Retinal pigment epithelial cell (primary cell): ENCODE data around the gene PHF8.

ENCODE experiments used
- DNase-seq: peaks from one replicate; pipeline ENCODE4 v3.0.0-alpha.2; 2010; ENCODE audit warnings: low read depth
- H3K4me3 ChIP-seq: 2 replicates; pipeline ENCODE4 v1.5.1; 2011; ENCODE audit warnings: mild to moderate bottlenecking, low read length, control low read depth, moderate library complexity
- CTCF ChIP-seq: conservative IDR thresholded peaks from 2 replicates; pipeline ENCODE4 v1.5.1; 2011; ENCODE audit warnings: low read depth, low read length, control low read depth, inconsistent platforms

PHF8 gene

DNA sequence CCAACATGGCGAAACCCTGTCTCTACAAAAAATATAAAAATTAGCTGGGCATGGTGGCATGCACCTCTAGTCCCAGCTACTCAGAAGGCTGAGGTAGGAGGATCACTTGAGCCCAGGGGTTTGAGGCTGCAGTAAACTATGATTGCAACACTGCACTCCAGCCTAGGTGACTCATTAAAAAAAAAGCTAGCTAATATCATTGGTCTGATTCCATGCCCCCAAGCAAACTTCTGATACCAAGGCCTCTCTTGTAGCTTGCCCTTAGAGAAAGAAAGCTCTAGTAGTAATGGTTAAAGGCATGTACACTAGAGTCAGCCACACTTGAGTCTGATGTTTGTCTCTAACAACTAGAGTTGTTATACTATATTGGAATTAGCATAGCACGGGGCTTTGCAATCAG, 32.6 kb upstream of the PHF8 start:
- DNase-seq: no peak
- H3K4me3 ChIP-seq: no peak overlapping the region
- no peak for TF ChIP-seq CTCF

DNA sequence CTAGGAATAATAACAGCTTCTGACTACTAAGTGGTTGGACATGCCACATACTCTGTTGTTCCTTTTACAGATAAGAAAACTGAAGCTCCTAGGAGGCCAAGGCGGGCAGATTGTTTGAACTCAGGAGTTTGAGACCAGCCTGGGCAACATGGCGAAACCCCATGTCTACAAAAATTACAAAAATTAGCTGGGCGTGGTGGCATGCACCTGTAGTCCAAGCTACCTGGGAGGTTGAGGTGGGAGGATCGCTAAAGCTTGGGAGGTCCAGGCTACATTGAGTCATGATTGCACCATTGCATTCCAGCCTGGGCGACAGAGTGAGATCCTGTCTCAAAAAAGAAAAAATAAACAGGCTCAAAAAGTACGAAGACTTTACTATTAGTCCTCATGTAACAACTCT, 30.6 kb upstream of the PHF8 start:
- TF ChIP-seq CTCF: no peak
- no peak for DNase-seq
- no peak overlapping the region for H3K4me3 ChIP-seq

DNA sequence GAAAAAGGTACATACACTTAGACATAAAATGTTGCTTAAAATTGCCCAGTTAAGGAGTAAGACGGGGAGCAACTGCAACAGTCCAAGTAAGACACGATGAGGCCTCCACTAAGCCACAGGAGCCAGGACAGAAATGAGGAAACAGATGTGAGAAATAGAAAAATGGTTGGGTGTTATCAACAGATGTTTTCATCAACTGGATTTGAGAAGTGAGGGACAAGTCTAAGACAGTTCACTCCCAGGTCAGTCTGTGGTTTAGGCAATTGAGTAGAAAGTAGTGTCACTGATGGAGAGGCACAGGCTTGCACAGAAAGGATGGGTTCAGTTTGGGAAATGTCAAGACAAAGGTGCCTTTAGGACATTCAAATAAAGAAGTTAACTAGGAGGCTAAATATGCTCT, 23.5 kb upstream of the PHF8 start:
- no peak for DNase-seq
- no peak overlapping the region for H3K4me3 ChIP-seq
- TF ChIP-seq CTCF: no peak

GRCh38 chrX:54066841-54067240, 22.6 kb upstream of the PHF8 start:
- TF ChIP-seq CTCF: no peak
- no peak overlapping the region for H3K4me3 ChIP-seq
- DNase-seq: no peak

DNA sequence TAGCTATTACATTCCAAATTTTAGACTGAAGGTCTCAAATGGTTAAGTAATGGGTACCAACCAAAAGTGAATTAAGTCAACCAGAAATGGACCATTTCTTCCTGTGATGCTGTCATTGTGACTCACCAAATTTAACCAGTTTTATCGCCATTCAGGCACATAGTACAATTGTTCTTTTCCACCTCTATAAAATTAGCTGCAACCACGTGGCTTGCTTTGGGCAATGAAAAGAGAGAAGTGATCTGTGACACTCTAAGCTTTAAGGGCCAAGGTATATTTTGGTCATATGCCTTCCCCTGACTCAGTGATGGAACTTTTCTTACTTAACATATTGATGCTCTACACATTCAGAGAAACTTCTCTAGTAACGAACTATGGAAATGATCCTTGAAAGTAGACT, 20.3 kb upstream of the PHF8 start:
- no peak for TF ChIP-seq CTCF
- DNase-seq: no peak

GRCh38 chrX:54063361-54063760, 19.1 kb upstream of the PHF8 start:
- no peak for DNase-seq
- TF ChIP-seq CTCF: no peak
- no peak overlapping the region for H3K4me3 ChIP-seq

More for the DNA sequence above, 20.3 kb upstream of the PHF8 start:
- H3K4me3 ChIP-seq: no peak overlapping the region

DNA sequence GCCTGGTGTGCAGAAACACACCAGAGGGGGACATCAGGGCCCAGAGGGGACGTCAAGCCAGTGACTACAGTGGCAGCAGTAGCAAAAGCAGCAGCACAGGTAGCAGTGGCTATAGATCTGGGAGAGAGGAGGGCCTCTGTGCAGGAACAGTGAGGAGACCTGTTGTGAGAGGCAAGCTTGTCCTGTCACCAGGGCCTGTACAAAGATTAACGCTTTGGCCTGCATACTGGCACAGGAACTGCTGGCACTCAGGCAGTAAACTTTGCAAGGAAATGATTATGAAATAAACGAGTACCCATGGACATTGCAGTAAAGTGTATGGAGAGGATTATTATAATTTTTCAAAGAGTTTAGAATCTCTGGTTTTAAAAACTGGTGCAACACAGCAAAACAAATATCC, 5.5 kb upstream of the PHF8 start:
- DNase-seq: no peak
- TF ChIP-seq CTCF: no peak
- no peak overlapping the region for H3K4me3 ChIP-seq
